GM21786 (cell line): ENCODE measurements around the gene TES.
"Not testable (repeated sequence)": the region's sequence is repeated elsewhere in the genome, so short reads cannot be mapped to it uniquely, and the experiment has no call there.

Experiments used
- ATAC-seq: cut with Tn5 transposase; IDR thresholded peaks from one replicate; pipeline ENCODE4 v1.9.1; 2021; ENCODE audit not compliant: unreplicated experiment

Gene TES

DNA sequence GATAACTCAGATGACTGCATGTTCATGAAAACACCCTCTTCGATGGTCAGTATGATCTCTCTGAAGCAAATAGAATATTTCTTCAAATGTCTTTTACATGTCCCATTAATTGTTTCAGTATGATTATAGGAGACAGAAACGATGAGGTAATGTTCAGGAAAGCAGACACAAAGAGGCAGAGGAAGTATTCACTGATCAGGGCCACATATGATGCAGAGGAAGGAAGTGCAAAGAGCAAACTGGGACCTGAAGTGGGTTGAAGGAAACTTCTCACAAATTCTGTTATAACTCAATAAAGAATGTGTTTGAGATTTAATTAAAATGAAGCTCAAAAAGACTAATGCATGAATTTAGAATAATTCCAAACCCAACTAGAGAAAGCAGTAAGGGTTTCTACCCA, 70.5 kb downstream of the TES start:
- no peak for ATAC-seq

DNA sequence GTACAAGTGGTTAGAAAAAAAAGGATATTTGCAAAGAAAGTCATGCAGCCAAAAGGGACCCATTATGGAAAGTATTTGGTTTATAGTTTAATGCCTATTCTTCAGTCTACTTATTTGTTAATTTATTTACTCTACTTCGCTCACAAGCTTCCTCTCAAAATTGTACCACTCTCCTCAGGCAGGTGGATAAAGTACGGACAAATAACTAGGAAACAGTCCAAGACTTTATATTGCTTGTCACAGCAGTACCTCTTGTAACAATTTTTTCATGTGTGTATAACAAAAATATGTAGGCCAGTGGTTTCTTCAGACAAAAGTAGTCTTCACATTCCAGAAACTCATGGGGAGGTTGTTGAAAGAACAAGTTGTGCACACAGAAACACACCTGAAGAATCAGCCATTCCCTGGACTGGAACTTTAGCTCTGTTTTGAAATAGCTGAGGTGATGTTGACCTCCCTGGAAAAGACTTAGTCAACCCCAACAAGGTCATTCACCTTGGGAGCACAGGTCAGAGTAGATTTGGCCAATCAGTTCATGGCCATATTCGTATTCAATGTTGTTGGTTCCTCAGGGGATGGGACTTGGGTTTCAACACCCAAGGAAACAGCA, 73.4 kb downstream of the TES start:
- no peak for ATAC-seq

DNA sequence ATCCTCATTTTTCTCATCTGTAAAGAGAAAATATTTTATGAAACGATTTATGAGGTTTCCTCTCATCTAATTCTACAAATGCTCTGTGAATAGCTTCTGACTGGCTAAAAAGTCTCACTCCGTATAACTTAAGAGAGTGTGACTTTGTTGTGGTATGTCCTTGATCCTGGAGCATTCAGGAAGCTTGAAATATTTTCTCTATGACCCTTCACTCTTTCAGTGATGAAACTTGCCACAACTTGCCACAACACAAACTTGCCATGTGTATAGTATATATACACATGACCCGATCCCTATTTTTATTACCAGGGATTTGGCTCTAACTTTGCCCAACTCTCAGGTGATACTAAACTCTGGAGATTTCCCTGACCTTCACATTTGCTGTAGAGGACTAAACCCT, 74.1 kb downstream of the TES start:
- ATAC-seq, result no peak

DNA sequence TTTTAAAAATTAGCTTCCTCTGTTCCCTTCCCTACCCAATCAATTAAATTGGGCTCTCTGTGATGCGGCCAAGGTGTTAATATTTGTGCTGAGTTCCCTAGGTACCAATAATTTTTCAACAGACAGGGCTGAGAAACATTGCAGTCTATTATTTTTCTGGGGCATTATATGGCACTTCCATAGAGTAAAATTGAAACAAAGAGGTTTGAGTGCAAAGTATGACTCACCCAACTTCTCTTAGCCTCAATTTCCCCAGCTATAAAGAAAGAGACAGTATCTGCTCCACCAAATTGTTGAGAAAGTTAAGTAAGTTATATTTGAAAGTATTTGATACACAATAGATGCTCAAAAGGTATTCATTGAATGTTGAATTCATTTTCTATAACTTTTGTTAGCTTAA, 74.9 kb downstream of the TES start:
- no peak for ATAC-seq

DNA sequence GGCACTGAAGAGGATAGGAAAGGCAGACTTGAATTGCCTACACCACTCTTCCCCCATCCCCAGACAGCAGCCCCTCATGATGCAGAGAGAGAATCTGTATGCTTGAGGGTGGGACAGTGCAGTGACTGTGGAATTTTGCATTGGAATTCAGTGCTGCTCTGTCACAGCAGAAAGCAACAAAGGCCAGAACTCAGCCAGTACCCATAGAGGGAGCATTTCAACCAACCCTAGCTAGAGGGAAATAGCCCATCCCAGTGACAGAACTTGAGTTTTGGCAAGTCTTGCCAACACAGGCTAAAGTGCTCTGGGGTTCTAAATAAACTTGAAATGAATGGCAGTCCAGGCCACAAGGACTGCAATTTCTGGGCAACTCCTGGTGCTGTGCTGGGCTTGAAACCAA, 80.4 kb downstream of the TES start:
- ATAC-seq, result no peak

DNA sequence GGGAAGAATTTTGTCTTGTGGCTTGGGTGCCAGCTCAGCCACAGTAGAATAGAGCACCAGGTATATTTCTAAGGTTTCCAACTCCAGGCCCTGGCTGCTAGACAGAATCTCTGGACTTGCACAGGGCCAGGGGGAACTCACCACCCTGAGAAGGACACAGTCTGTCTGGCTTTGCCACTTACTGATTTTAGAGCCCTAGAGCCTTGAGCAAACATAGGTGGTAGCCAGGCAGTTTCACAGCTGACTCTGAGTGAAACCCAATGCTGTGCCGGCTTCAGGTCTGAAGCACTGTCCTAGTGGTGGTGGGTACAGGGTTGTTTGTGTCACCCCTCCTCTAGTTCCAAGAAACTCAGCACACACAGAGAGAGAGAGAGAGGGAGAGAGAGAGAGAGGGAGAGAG, 81.6 kb downstream of the TES start:
- ATAC-seq, result no peak

DNA sequence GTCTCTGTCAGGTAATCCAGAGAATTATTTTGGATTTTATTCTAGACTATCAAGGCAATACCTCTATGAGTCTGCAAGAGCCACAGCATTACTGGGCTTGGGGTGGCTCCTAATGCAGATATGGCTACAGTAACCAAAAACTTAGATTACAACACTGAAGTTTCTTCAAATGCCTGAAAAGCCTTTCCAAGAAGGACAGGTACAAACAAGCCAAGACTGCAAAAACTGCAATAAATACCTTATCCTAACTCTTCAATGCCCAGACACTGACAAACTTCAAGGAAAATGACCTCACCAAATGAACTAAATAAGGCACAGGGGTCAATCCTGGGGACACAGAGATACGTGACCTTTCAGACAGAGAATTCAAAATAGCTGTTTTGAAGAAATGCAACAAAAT, 82.0 kb downstream of the TES start:
- ATAC-seq, result no peak

DNA sequence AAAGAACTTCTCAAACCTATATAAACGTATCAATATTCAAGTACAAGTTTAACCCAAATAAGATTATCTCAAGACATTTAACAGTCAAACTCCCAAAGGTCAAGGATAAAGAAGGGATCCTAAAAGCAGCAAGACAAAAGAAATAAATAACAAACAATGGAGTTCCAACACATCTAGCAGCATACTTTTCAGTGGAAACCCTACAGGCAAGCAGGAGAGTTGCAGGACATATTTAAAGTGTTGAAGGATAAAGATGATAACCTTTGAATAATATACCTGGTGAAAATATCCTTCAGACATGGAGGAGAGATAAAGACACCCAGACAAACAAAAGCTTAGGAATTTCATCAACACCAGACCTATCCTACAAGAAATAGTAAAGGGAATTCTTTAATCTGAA, 82.8 kb downstream of the TES start:
- no peak for ATAC-seq

DNA sequence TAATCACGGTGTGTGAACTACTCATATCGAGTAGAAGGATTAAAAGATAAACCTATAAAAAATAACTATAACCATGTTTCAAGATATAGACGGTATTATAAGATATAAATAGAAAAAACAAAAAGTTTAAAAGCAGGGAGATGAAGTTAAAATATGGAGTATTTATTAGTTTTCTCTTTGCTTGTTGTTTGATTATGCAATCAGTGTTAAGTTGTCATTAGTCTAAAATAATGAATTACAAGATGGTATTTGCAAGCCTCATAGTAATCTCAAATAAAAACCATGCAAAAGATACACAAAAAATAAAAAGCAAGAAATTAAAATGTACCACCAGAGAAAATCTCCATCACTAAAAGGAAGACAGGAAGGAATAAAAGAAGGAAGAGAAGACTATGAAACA, 83.3 kb downstream of the TES start:
- ATAC-seq, result no peak

DNA sequence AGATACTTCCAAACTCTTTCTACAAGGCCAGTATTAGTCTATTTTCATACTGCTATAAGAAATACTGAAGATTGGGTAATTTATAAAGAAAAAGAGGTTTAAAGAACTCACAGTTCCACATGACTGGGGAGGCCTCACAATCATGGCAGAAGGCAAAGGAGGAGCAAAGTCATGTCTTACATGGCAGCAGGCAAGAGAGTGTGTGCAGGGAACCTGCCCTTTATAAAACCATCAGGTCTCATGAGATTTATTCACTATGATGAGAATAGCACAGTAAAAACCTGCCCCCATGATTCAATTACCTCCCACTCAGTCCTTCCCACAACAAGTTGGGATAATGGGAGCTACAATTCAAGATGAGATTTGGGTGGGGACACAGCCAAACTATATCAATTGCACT, 85.6 kb downstream of the TES start:
- not testable (repeated sequence) for ATAC-seq

DNA sequence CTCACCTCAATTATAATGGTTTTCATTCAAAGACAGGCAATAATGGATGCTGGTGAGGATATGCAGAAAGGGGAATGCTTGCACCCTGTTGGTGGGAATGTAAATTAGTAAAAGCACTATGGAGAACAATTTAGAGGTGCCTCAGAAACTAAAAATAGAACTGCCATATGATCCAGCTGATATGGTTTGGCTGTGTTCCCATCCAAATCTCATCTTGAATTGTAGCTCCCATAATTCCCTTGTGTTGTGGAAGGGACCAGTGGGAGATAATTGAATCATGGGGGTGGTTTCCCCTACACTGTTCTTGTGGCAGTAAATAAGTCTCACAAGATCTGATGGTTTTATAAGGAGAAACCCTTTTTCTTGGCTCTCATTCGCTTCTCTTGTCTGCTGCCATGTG, 87.7 kb downstream of the TES start:
- ATAC-seq, result no peak

DNA sequence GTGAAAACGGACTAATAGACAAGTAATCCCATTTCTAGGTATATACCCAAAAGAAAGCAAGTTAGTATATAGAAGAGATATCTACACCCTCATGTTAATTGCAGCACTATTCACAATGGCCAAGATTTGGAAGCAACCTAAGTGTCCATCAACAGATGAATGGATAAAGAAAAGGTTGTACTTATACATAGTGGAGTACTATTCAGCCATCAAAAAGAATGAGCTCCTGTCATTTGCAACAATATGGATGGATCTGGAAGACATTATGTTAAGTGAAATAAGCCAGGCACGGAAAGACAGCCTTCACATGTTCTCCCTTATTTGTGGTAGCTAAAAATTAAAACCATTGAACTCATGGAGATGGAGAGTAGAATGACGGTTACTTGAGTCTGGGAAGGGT, 88.2 kb downstream of the TES start:
- ATAC-seq, result no peak

DNA sequence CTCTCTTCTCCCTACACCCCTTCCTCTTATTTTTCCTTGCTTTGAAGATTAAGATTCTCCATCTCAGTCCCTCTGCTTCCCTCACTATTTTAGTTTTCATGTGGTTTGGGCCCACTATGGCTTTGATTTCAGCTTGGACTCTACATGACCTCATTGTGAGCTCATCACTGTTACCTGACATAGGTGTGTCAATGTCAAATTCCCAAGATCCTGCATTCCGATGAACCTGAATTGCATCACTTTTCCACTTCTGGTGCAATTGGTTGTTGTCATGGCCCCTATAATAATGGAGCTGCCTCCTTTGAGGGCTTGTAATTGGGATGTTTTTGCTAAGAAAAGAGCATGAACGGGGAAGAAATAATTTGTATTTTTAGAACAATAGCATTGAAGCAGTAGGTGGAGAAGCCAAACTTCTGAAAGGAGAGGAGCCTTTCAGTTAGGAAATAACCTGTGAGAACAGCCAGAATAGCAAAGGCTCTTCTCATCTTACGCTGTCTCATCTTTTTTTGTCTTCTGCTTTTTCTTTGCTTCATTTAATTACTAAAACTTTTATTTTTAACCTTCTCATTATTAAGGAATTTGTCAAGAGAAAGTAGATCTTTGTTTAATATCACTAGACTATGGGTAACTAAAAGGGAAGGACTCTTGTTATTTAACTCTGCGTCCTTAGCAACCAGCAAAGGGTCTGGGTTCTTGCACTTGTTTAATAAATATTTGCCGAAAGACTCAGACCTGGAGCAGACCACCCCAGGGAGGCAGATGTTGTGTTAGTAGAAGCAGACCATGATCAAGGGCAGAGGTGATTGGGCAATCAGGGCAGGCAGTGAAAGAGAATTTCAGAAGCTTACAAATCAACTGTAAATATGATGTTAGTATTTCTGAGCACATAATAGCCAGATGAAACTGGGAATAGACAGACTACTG, 95.4 kb downstream of the TES start:
- no peak for ATAC-seq

DNA sequence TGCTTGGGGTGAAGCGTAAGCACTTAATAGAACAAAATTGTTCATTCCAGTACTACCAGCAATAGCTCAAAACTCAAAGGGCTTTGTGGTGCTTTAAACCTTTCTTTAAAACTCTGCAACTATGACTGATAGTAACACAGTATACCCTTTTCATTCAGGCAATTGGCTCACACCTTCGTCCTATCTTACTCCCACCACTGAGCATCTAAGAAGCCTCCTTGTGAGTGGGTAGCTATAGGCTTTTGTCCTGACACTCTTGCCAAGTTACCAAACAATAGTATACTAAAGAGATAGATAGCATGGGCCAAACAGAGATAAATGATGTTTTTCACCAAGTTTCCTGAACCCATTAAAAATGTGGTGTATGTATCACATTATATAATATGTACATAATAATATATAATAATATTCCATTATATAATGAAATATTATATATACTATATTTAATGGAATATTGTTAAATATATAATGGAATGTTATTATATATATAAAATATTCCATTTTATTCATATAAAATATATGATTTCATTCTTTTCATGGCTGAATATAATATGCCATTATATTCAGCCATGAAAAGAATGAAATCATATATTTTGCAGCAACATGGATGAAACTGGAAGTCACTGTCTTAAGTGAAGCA, 96.2 kb downstream of the TES start:
- ATAC-seq, result no peak

DNA sequence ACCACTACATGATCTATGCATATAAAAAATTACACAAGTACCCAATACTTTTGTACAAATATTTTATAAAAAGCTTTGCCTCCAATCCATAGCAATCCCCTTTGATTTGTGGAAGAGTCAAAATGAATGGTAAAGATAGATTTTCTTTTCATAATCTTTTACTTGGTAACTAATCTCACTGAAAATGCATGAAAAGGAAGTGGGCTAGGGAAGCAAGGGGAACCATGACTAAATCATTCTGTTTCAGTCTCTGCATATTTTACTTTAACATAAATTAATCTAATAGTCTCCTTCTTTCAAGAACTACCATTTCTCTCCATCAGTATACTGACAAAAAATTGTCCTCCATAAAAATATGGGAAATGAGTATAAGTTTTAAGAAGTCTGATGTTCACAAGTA, 96.9 kb downstream of the TES start:
- ATAC-seq, result no peak
